ENCODE measurements around the gene CIZ1. TPM values are rescaled to one million over a fixed set of nuclear protein-coding genes. Genes with fewer than 3 reads are reported as not detected.

CIZ1 gene
- total and polyA plus RNA-seq, 9 of the 15 experiments (the other 6 are each of a cell fraction or from before 2014, with no cell fraction given): 6.6 to 329 (median 87.8) TPM

DNA sequence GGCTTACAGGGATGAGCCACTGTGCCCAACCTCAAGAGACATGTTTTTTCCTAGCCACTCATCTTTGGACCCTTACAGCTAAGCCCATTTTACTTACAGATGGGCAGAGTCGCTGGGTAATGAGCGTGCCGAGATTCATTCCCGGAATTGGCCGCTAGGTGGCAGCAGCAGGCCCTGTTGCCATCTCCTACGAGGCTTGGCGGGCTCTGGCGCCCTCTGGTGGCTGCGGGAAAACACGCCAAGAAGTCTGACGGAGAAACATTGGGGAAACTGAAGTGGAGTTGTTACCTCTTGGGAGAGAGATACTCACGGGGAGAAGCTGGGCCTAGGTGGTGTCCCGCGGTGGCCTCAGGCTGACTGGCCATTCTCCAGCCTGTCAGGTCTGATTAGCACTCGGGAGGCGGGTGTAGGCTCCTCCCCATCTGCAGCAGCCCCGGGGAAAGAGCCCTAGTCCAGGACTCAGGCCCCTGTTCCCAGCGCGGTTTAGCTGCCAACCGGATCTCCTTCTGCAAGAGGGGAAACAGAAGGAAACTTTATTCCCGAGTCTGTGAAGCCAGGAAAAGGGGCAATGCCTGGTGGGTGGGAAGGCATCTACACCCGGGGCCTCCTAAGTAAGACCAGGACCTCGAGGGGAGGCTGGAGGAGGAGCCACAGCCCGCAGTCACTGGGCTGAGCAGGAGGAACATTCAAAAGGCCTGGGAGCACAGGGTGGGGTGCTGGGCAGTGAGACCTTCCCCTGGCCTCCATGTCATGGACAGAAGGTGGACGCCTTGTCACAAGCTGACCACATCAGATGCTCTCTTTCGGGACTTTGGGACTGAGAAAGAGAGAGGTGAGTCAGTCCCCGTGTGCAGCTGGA lies 73.5 kb downstream of the CIZ1 start (continued):
- TF ChIP-seq, protein P1, sequence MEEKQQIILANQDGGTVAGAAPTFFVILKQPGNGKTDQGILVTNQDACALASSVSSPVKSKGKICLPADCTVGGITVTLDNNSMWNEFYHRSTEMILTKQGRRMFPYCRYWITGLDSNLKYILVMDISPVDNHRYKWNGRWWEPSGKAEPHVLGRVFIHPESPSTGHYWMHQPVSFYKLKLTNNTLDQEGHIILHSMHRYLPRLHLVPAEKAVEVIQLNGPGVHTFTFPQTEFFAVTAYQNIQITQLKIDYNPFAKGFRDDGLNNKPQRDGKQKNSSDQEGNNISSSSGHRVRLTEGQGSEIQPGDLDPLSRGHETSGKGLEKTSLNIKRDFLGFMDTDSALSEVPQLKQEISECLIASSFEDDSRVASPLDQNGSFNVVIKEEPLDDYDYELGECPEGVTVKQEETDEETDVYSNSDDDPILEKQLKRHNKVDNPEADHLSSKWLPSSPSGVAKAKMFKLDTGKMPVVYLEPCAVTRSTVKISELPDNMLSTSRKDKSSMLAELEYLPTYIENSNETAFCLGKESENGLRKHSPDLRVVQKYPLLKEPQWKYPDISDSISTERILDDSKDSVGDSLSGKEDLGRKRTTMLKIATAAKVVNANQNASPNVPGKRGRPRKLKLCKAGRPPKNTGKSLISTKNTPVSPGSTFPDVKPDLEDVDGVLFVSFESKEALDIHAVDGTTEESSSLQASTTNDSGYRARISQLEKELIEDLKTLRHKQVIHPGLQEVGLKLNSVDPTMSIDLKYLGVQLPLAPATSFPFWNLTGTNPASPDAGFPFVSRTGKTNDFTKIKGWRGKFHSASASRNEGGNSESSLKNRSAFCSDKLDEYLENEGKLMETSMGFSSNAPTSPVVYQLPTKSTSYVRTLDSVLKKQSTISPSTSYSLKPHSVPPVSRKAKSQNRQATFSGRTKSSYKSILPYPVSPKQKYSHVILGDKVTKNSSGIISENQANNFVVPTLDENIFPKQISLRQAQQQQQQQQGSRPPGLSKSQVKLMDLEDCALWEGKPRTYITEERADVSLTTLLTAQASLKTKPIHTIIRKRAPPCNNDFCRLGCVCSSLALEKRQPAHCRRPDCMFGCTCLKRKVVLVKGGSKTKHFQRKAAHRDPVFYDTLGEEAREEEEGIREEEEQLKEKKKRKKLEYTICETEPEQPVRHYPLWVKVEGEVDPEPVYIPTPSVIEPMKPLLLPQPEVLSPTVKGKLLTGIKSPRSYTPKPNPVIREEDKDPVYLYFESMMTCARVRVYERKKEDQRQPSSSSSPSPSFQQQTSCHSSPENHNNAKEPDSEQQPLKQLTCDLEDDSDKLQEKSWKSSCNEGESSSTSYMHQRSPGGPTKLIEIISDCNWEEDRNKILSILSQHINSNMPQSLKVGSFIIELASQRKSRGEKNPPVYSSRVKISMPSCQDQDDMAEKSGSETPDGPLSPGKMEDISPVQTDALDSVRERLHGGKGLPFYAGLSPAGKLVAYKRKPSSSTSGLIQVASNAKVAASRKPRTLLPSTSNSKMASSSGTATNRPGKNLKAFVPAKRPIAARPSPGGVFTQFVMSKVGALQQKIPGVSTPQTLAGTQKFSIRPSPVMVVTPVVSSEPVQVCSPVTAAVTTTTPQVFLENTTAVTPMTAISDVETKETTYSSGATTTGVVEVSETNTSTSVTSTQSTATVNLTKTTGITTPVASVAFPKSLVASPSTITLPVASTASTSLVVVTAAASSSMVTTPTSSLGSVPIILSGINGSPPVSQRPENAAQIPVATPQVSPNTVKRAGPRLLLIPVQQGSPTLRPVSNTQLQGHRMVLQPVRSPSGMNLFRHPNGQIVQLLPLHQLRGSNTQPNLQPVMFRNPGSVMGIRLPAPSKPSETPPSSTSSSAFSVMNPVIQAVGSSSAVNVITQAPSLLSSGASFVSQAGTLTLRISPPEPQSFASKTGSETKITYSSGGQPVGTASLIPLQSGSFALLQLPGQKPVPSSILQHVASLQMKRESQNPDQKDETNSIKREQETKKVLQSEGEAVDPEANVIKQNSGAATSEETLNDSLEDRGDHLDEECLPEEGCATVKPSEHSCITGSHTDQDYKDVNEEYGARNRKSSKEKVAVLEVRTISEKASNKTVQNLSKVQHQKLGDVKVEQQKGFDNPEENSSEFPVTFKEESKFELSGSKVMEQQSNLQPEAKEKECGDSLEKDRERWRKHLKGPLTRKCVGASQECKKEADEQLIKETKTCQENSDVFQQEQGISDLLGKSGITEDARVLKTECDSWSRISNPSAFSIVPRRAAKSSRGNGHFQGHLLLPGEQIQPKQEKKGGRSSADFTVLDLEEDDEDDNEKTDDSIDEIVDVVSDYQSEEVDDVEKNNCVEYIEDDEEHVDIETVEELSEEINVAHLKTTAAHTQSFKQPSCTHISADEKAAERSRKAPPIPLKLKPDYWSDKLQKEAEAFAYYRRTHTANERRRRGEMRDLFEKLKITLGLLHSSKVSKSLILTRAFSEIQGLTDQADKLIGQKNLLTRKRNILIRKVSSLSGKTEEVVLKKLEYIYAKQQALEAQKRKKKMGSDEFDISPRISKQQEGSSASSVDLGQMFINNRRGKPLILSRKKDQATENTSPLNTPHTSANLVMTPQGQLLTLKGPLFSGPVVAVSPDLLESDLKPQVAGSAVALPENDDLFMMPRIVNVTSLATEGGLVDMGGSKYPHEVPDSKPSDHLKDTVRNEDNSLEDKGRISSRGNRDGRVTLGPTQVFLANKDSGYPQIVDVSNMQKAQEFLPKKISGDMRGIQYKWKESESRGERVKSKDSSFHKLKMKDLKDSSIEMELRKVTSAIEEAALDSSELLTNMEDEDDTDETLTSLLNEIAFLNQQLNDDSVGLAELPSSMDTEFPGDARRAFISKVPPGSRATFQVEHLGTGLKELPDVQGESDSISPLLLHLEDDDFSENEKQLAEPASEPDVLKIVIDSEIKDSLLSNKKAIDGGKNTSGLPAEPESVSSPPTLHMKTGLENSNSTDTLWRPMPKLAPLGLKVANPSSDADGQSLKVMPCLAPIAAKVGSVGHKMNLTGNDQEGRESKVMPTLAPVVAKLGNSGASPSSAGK (IDR thresholded peaks at IDR 0.05): no peak
- TF ChIP-seq TAL1 (IDR thresholded peaks at IDR 0.05): no peak
- TF ChIP-seq ZNF444 (CRISPR knock-in tag; IDR thresholded peaks at IDR 0.05): no peak
- TF ChIP-seq KAT7 (CRISPR knock-in tag; IDR thresholded peaks at IDR 0.05; ENCODE audit: borderline replicate concordance): peak; percentile 75; the same call in 1 of the 2 replicates
- TF ChIP-seq ZNF24 (IDR thresholded peaks at IDR 0.05): peak; percentile 27; the same call in 1 of the 2 replicates
- TF ChIP-seq TCF7 (IDR thresholded peaks at IDR 0.05; ENCODE audit: borderline replicate concordance): no peak; the same call in 1 of the 2 replicates
- TF ChIP-seq, protein P2, sequence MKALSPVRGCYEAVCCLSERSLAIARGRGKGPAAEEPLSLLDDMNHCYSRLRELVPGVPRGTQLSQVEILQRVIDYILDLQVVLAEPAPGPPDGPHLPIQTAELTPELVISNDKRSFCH (CRISPR knock-in tag; IDR thresholded peaks at IDR 0.05): no peak
- TF ChIP-seq, protein P2 (tag; IDR thresholded peaks at IDR 0.05): no peak
- TF ChIP-seq SRSF3 (IDR thresholded peaks at IDR 0.05; ENCODE audit: insufficient read depth, low read length): no peak
- TF ChIP-seq, protein P3, sequence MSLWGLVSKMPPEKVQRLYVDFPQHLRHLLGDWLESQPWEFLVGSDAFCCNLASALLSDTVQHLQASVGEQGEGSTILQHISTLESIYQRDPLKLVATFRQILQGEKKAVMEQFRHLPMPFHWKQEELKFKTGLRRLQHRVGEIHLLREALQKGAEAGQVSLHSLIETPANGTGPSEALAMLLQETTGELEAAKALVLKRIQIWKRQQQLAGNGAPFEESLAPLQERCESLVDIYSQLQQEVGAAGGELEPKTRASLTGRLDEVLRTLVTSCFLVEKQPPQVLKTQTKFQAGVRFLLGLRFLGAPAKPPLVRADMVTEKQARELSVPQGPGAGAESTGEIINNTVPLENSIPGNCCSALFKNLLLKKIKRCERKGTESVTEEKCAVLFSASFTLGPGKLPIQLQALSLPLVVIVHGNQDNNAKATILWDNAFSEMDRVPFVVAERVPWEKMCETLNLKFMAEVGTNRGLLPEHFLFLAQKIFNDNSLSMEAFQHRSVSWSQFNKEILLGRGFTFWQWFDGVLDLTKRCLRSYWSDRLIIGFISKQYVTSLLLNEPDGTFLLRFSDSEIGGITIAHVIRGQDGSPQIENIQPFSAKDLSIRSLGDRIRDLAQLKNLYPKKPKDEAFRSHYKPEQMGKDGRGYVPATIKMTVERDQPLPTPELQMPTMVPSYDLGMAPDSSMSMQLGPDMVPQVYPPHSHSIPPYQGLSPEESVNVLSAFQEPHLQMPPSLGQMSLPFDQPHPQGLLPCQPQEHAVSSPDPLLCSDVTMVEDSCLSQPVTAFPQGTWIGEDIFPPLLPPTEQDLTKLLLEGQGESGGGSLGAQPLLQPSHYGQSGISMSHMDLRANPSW (CRISPR knock-in tag; IDR thresholded peaks at IDR 0.05): peak; percentile 83; the same call in 1 of the 2 replicates
- no peak for TF ChIP-seq ZNF121 (CRISPR knock-in tag; conservative IDR thresholded peaks at IDR 0.05)
- TF ChIP-seq XRCC5 (IDR thresholded peaks at IDR 0.05; ENCODE audit: low read depth, low read length): peak; percentile 99

Data from K562 (cell line).